ENCODE measurements around the gene SAMHD1.
A peak's percentile ranks its signal among the peaks of the same experiment; 100 is the strongest.
"Not testable (repeated sequence)": the region's sequence is repeated elsewhere in the genome, so short reads cannot be mapped to it uniquely, and the experiment has no call there.

Gene SAMHD1

GRCh38 chr20:36951198-36951978 is at the start of gene SAMHD1:
TSS of gene SAMHD1 (minus strand) at chr20:36951708. CDS start at chr20:36951643, 65 bp downstream.
- peak; percentile 95 for DNase-seq (ENCODE audit: low read depth, low spot score)

- not testable (repeated sequence) for DNase-seq (ENCODE audit: low read depth, low spot score)
These were observed 48.7 kb upstream of the SAMHD1 start for GRCh38 chr20:37000171-37000570.

- no peak for DNase-seq (ENCODE audit: low read depth, low spot score)
These were observed 47.1 kb upstream of the SAMHD1 start for GRCh38 chr20:36998652-36999051.

GRCh38 chr20:36997121-36997520 is 45.6 kb upstream of the SAMHD1 start:
- no peak for DNase-seq (ENCODE audit: low read depth, low spot score)

- DNase-seq (ENCODE audit: low read depth, low spot score): not testable (repeated sequence)
These were observed 42.7 kb upstream of the SAMHD1 start for GRCh38 chr20:36994221-36994620.

- no peak for DNase-seq (ENCODE audit: low read depth, low spot score)
These were observed 41.4 kb upstream of the SAMHD1 start for GRCh38 chr20:36992802-36993334.

GRCh38 chr20:36991703-36992102 is 40.2 kb upstream of the SAMHD1 start:
- DNase-seq (ENCODE audit: low read depth, low spot score): no peak

- no peak for DNase-seq (ENCODE audit: low read depth, low spot score)
These were observed 38.3 kb upstream of the SAMHD1 start for GRCh38 chr20:36989797-36990196.

- no peak for DNase-seq (ENCODE audit: low read depth, low spot score)
These were observed 37.0 kb upstream of the SAMHD1 start for GRCh38 chr20:36988494-36988966.

- no peak for DNase-seq (ENCODE audit: low read depth, low spot score)
These were observed 32.7 kb upstream of the SAMHD1 start for GRCh38 chr20:36984257-36984638.

- DNase-seq (ENCODE audit: low read depth, low spot score): no peak
These were observed 23.8 kb upstream of the SAMHD1 start for GRCh38 chr20:36975099-36975818.

GRCh38 chr20:36974660-36975059 is 23.2 kb upstream of the SAMHD1 start:
- DNase-seq (ENCODE audit: low read depth, low spot score): no peak

GRCh38 chr20:36971103-36971502 is 19.6 kb upstream of the SAMHD1 start:
- DNase-seq (ENCODE audit: low read depth, low spot score): no peak

- no peak for DNase-seq (ENCODE audit: low read depth, low spot score)
These were observed 18.1 kb upstream of the SAMHD1 start for GRCh38 chr20:36969478-36970186.

GRCh38 chr20:36969051-36969450 is 17.5 kb upstream of the SAMHD1 start:
- DNase-seq (ENCODE audit: low read depth, low spot score): no peak

GRCh38 chr20:36967636-36968035 is 16.1 kb upstream of the SAMHD1 start:
- no peak for DNase-seq (ENCODE audit: low read depth, low spot score)

- DNase-seq (ENCODE audit: low read depth, low spot score): not testable (repeated sequence)
These were observed 15.5 kb upstream of the SAMHD1 start for GRCh38 chr20:36966965-36967364.

- DNase-seq (ENCODE audit: low read depth, low spot score): not testable (repeated sequence)
These were observed 10.9 kb upstream of the SAMHD1 start for GRCh38 chr20:36962354-36962941.

GRCh38 chr20:36959242-36959641 is 7.7 kb upstream of the SAMHD1 start:
- DNase-seq (ENCODE audit: low read depth, low spot score): no peak

- DNase-seq (ENCODE audit: low read depth, low spot score): no peak
These were observed 6.6 kb upstream of the SAMHD1 start for GRCh38 chr20:36957875-36958667.

GRCh38 chr20:36956674-36957073 is 5.2 kb upstream of the SAMHD1 start:
- no peak for DNase-seq (ENCODE audit: low read depth, low spot score)
